Osteocyte (in vitro differentiated cells): Measurements from ENCODE around the gene CLDN24. TPM values are rescaled to one million over a fixed set of nuclear protein-coding genes. Genes with fewer than 3 reads are reported as not detected.

Experiments
- DNase-seq: peaks from one replicate; pipeline ENCODE4 v3.0.0; 2021; ENCODE audit warnings: mixed read lengths; ENCODE audit not compliant: unreplicated experiment; ENCODE audit errors: extremely low spot score
- H3K27ac Mint-ChIP-seq: one replicate; pipeline ENCODE4 v1.8.0; 2021; ENCODE audit warnings: mild to moderate bottlenecking, mixed read lengths; ENCODE audit not compliant: unreplicated experiment
- H3K27me3 Mint-ChIP-seq: one replicate; pipeline ENCODE4 v1.8.0; 2021; ENCODE audit warnings: mixed read lengths; ENCODE audit not compliant: unreplicated experiment
- H3K36me3 Mint-ChIP-seq: one replicate; pipeline ENCODE4 v1.8.0; 2021; ENCODE audit warnings: mixed read lengths; ENCODE audit not compliant: unreplicated experiment
- H3K4me1 Mint-ChIP-seq: one replicate; pipeline ENCODE4 v1.8.0; 2021; ENCODE audit warnings: mixed read lengths; ENCODE audit not compliant: unreplicated experiment
- H3K4me3 Mint-ChIP-seq: one replicate; pipeline ENCODE4 v1.8.0; 2021; ENCODE audit warnings: mild to moderate bottlenecking, moderate library complexity, mixed read lengths; ENCODE audit not compliant: unreplicated experiment
- H3K9me3 Mint-ChIP-seq: one replicate; pipeline ENCODE4 v1.8.0; 2021; ENCODE audit warnings: mixed read lengths; ENCODE audit not compliant: unreplicated experiment
- total RNA-seq: library from RNA; stranded (reverse); gene quantifications from 2 replicates; pipeline ENCODE4 v1.2.1, GENCODE V29; 2021
- TF ChIP-seq, protein P1 (sequence below): fragments of 200-600 bp; sonication (generic); IDR thresholded peaks from 2 replicates; pipeline ENCODE4 v1.5.0; 2021; ENCODE audit warnings: antibody characterized with exemption, mild to moderate bottlenecking, moderate library complexity

The CLDN24 gene
- total RNA-seq, 1 donor from 2014 or later: not detected

DNA sequence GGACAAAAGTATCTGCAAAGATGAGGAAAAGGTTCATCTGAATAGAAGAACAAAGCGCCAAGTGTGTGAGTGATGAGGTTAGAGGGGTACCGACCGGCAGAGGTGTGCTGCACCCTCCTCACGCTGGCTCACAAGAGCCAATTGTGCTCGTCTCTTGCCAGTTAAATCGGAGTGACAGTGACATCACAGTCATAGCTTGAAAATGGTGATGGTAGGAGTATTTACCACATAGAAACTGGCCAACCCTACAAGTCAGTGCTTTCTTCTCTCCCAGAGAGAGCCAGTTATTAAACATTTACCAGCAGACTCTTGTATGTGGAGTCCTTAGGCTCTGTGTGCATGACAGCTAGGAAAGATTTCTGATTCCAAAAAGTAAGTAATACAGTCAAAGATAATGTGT lies 34.5 kb downstream of the CLDN24 start:
- H3K4me1 Mint-ChIP-seq: no peaks in the 10 kb centered on the region

DNA sequence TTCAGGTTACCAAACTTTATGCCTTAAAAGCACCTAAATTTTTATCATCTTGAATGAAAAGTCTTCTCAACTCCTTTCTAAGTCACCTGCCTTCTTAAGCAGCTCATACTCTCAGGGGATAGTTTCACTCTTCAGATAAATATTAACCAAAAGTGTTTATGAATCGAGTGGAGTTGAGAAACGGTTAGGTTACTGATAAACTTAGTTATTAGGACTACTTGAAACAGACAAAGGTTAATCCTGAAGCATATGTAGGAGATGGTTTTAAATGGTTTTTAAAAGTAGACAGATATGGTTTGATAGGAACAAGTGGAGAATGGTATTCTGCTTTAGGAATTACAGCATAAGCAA lies 34.9 kb downstream of the CLDN24 start:
- no peaks in the 10 kb centered on the region for H3K4me1 Mint-ChIP-seq
- no peaks in the 10 kb centered on the region for H3K27me3 Mint-ChIP-seq
- H3K27ac Mint-ChIP-seq: no peak overlapping the region
- no peak for DNase-seq
- TF ChIP-seq, protein P1, sequence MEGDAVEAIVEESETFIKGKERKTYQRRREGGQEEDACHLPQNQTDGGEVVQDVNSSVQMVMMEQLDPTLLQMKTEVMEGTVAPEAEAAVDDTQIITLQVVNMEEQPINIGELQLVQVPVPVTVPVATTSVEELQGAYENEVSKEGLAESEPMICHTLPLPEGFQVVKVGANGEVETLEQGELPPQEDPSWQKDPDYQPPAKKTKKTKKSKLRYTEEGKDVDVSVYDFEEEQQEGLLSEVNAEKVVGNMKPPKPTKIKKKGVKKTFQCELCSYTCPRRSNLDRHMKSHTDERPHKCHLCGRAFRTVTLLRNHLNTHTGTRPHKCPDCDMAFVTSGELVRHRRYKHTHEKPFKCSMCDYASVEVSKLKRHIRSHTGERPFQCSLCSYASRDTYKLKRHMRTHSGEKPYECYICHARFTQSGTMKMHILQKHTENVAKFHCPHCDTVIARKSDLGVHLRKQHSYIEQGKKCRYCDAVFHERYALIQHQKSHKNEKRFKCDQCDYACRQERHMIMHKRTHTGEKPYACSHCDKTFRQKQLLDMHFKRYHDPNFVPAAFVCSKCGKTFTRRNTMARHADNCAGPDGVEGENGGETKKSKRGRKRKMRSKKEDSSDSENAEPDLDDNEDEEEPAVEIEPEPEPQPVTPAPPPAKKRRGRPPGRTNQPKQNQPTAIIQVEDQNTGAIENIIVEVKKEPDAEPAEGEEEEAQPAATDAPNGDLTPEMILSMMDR: no peak
- no peak overlapping the region for H3K4me3 Mint-ChIP-seq
- no peaks in the 10 kb centered on the region for H3K9me3 Mint-ChIP-seq
- H3K36me3 Mint-ChIP-seq: peaks cover 59% of the 10 kb centered on the region

More for the DNA sequence above, 34.5 kb downstream of the CLDN24 start:
- no peak overlapping the region for H3K27ac Mint-ChIP-seq
- no peaks in the 10 kb centered on the region for H3K9me3 Mint-ChIP-seq
- TF ChIP-seq, protein P1: no peak
- H3K4me3 Mint-ChIP-seq: no peak overlapping the region
- H3K27me3 Mint-ChIP-seq: no peaks in the 10 kb centered on the region
- no peak for DNase-seq
- peaks cover 59% of the 10 kb centered on the region for H3K36me3 Mint-ChIP-seq

DNA sequence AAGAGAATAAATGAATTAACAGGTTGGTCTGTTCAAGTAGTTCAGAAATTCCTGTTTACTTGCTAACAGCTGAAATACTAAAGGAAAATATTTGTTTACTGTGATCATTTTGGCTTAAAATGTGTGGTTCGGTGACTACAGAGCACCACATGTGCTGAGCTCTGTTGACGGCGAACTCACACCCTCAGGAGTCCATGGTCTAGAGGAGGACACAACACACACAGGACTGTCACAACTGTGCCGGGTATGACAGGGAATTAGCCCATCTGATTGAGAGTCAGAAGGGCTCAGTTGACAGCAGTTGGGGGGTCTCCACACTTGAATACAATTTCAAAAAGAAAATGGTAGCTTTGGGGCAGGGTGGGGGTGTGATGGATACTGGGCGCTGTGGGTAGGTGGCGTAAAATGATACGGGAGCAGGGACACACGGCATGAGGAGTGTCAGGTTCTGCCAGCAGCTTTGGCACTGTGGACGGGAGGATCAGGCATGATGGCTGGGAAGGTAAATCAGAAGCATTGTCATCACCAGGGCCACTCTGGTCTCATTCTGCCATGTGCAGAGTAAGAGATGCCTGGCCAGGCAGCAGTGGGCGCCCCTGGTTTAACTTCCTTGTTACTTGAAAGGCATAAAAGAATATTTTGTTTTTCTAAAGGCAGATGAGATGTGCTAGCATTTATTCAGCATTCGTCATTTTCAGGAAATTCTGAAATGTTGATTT lies 35.5 kb downstream of the CLDN24 start:
- H3K36me3 Mint-ChIP-seq: peaks cover 60% of the 10 kb centered on the region

DNA sequence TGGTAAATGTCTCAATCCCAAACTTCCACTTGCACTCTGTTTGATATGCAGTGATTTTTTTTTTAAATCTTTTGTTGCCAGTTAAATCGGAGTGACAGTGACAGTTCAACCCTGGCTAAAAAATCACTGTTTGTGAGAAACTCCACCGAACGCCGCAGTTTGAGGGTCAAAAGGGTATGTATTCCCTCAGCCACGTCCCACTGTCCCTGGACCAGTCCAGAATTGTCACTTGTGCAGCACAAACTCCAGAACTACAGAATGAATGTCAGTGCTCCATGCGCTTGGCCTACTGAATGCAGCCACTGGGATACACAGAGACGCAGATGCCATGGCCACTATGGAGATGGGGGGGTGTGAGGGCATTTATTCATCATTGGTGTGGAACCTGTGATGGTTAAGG lies 36.3 kb downstream of the CLDN24 start:
- Mint-ChIP-seq H3K36me3 (peaks cover 55% of the 10 kb centered on the region), H3K9me3 (no peaks in the 10 kb centered on the region), H3K4me3 (no peak overlapping the region), H3K27me3 (no peaks in the 10 kb centered on the region), H3K27ac (no peak overlapping the region), H3K4me1 (no peaks in the 10 kb centered on the region)
- TF ChIP-seq, protein P1: no peak
- DNase-seq: no peak

More for the DNA sequence above, 35.5 kb downstream of the CLDN24 start:
- DNase-seq: no peak
- Mint-ChIP-seq H3K4me1 (no peaks in the 10 kb centered on the region), H3K4me3 (no peak overlapping the region), H3K27ac (no peak overlapping the region), H3K9me3 (no peaks in the 10 kb centered on the region), H3K27me3 (no peaks in the 10 kb centered on the region)
- TF ChIP-seq, protein P1: no peak

DNA sequence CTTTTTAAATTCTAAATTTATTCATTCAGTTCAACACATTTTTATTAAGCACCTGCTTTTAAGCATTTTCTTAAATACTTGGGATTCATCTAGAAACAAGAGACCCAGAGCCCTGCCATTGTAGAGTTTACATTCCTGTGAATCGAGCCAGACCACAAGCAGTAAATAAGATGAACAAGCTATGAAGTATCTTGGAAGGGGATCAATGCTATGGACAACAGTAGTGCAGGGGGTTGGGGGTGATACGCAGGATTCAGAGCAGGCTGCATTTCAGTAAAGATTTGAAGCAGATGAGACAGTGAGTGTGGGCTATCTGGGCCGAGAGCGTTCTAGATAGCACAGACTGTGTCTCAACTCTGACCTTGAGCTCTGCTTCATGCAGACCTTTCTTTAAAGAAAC lies 37.3 kb downstream of the CLDN24 start:
- no peak for DNase-seq
- peaks cover 56% of the 10 kb centered on the region for H3K36me3 Mint-ChIP-seq
- H3K27me3 Mint-ChIP-seq: no peaks in the 10 kb centered on the region
- TF ChIP-seq, protein P1: no peak
- no peaks in the 10 kb centered on the region for H3K4me1 Mint-ChIP-seq
- H3K4me3 Mint-ChIP-seq: no peak overlapping the region
- H3K27ac Mint-ChIP-seq: no peak overlapping the region
- H3K9me3 Mint-ChIP-seq: no peaks in the 10 kb centered on the region
